CD4-positive, alpha-beta T cell treated with Interleukin-6 for 4 hours (primary cell): Measurements from ENCODE around the gene HYCC2.
"Not testable (repeated sequence)": the region's sequence is repeated elsewhere in the genome, so short reads cannot be mapped to it uniquely, and the experiment has no call there.

Source experiments
- DNase-seq: peaks from one replicate; pipeline ENCODE4 v3.0.0-alpha.2; 2020; ENCODE audit warnings: mixed read lengths

Gene HYCC2

GRCh38 chr2:201070948-201071478, 458 bp downstream of the HYCC2 start:
- DNase-seq, result no peak

GRCh38 chr2:201064797-201065329, 6.6 kb downstream of the HYCC2 start:
- no peak for DNase-seq

GRCh38 chr2:201063516-201063915, 8.0 kb downstream of the HYCC2 start:
- DNase-seq, result not testable (repeated sequence)

GRCh38 chr2:201059961-201060755, 11.3 kb downstream of the HYCC2 start:
- no peak for DNase-seq

GRCh38 chr2:201058914-201059313, 12.6 kb downstream of the HYCC2 start:
- no peak for DNase-seq

GRCh38 chr2:201057715-201058248, 13.7 kb downstream of the HYCC2 start:
- no peak for DNase-seq

GRCh38 chr2:201057087-201057521, 14.4 kb downstream of the HYCC2 start:
- no peak for DNase-seq

- DNase-seq, result no peak
Observed at GRCh38 chr2:201049455-201049854, 22.0 kb downstream of the HYCC2 start.

GRCh38 chr2:201046881-201047280, 24.6 kb downstream of the HYCC2 start:
- DNase-seq, result no peak

- not testable (repeated sequence) for DNase-seq
Observed at GRCh38 chr2:201043050-201043449, 28.4 kb downstream of the HYCC2 start.

GRCh38 chr2:201042451-201042850, 29.0 kb downstream of the HYCC2 start:
- DNase-seq, result not testable (repeated sequence)

GRCh38 chr2:201040867-201041628, 30.4 kb downstream of the HYCC2 start:
- DNase-seq, result no peak

GRCh38 chr2:201038855-201039254, 32.6 kb downstream of the HYCC2 start:
- no peak for DNase-seq

- DNase-seq, result not testable (repeated sequence)
Observed at GRCh38 chr2:201038361-201038760, 33.1 kb downstream of the HYCC2 start.

GRCh38 chr2:201034355-201034754, 37.1 kb downstream of the HYCC2 start:
- not testable (repeated sequence) for DNase-seq

- DNase-seq, result no peak
Observed at GRCh38 chr2:201024518-201024917, 47.0 kb downstream of the HYCC2 start.

GRCh38 chr2:201021914-201022313, 49.6 kb downstream of the HYCC2 start:
- DNase-seq, result no peak
